ENCODE measurements around the gene MACROD2. TPM values are rescaled to one million over a fixed set of nuclear protein-coding genes. Genes with fewer than 3 reads are reported as not detected.
A peak's percentile ranks its signal among the peaks of the same experiment; 100 is the strongest.

Gene MACROD2
- polyA plus RNA-seq, 1 donor from 2014 or later: 23.2 TPM

GRCh38 chr20:15379681-15380296 is 1384.5 kb downstream of the MACROD2 start:
- H3F3A ChIP-seq (ENCODE audit: insufficient read depth, low read length, poor library complexity, severe bottlenecking): no peaks in the 10 kb centered on the region
- H2AFZ ChIP-seq (ENCODE audit: low read depth, low read length): no peak overlapping the region
- H3K4me2 ChIP-seq (ENCODE audit: low read length): no peak overlapping the region
- no peak overlapping the region for H3K27ac ChIP-seq (ENCODE audit: low read length)
- no peaks in the 10 kb centered on the region for H3K27me3 ChIP-seq (ENCODE audit: insufficient read depth, low read depth, low read length)
- H3K79me2 ChIP-seq (replicated peaks; ENCODE audit: insufficient read depth, low read length): no peaks in the 10 kb centered on the region
- H3K9ac ChIP-seq (ENCODE audit: low read length): no peak overlapping the region
- no peaks in the 10 kb centered on the region for H3K36me3 ChIP-seq (ENCODE audit: insufficient read depth, low read length)
- H3K9me3 ChIP-seq (ENCODE audit: low read length): no peaks in the 10 kb centered on the region
- H3K9me2 ChIP-seq (ENCODE audit: insufficient read depth, low read length): no peaks in the 10 kb centered on the region
- TF ChIP-seq EP300 (conservative IDR thresholded peaks at IDR 0.05; ENCODE audit: poor library complexity, severe bottlenecking): peak; percentile 90
- TF ChIP-seq SMC3 (conservative IDR thresholded peaks at IDR 0.05; ENCODE audit: poor library complexity): no peak
- TF ChIP-seq POLR2AphosphoS5 (IDR thresholded peaks at IDR 0.05): peak; percentile 59
- TF ChIP-seq REST (IDR thresholded peaks at IDR 0.05; ENCODE audit: borderline replicate concordance): peak; percentile 60
- H3K4me3 ChIP-seq (ENCODE audit: low read length): no peak overlapping the region
- H4K20me1 ChIP-seq (ENCODE audit: insufficient read depth): no peaks in the 10 kb centered on the region

- H3K27ac ChIP-seq (ENCODE audit: low read length): no peak overlapping the region
- H4K20me1 ChIP-seq (ENCODE audit: insufficient read depth): no peaks in the 10 kb centered on the region
- no peaks in the 10 kb centered on the region for H3K36me3 ChIP-seq (ENCODE audit: insufficient read depth, low read length)
- H3K9me2 ChIP-seq (ENCODE audit: insufficient read depth, low read length): no peaks in the 10 kb centered on the region
- no peak overlapping the region for H3K9ac ChIP-seq (ENCODE audit: low read length)
- no peaks in the 10 kb centered on the region for H3K79me2 ChIP-seq (replicated peaks; ENCODE audit: insufficient read depth, low read length)
- H3K4me2 ChIP-seq (ENCODE audit: low read length): no peak overlapping the region
- no peak overlapping the region for H2AFZ ChIP-seq (ENCODE audit: low read depth, low read length)
- H3K9me3 ChIP-seq (ENCODE audit: low read length): no peaks in the 10 kb centered on the region
- no peaks in the 10 kb centered on the region for H3F3A ChIP-seq (ENCODE audit: insufficient read depth, low read length, poor library complexity, severe bottlenecking)
- TF ChIP-seq TAF1 (IDR thresholded peaks at IDR 0.05; ENCODE audit: low read depth) (no peak), RAD21 (conservative IDR thresholded peaks at IDR 0.05) (no peak), EP300 (conservative IDR thresholded peaks at IDR 0.05; ENCODE audit: poor library complexity, severe bottlenecking) (no peak), EZH2 (IDR thresholded peaks at IDR 0.05; ENCODE audit: borderline replicate concordance, insufficient read depth, low read length, poor library complexity, severe bottlenecking) (no peak), MXI1 (conservative IDR thresholded peaks at IDR 0.05; ENCODE audit: poor library complexity, severe bottlenecking) (no peak), POLR2AphosphoS5 (IDR thresholded peaks at IDR 0.05) (no peak), SMC3 (conservative IDR thresholded peaks at IDR 0.05; ENCODE audit: poor library complexity) (no peak), REST (IDR thresholded peaks at IDR 0.05; ENCODE audit: borderline replicate concordance) (no peak), CTCF (IDR thresholded peaks at IDR 0.05; ENCODE audit: poor library complexity, severe bottlenecking) (no peak)
- H3K4me3 ChIP-seq (ENCODE audit: low read length): no peak overlapping the region
- H3K27me3 ChIP-seq (ENCODE audit: insufficient read depth, low read depth, low read length): no peaks in the 10 kb centered on the region
Measured at GRCh38 chr20:15380770-15381169, 1385.5 kb downstream of the MACROD2 start.
